Glomerular endothelial cell (primary cell): ENCODE results near the gene BANF2. TPM values are rescaled to one million over a fixed set of nuclear protein-coding genes. Genes with fewer than 3 reads are reported as not detected.
"Not testable (repeated sequence)": the region's sequence is repeated elsewhere in the genome, so short reads cannot be mapped to it uniquely, and the experiment has no call there.

Source experiments
- DNase-seq: peaks from one replicate; pipeline ENCODE4 v3.0.0-alpha.2; 2011; ENCODE audit warnings: low read depth, low spot score; ENCODE audit errors: extremely low read depth
- total RNA-seq: library from RNA; depleted of rRNA; stranded (reverse); fragments of >200 nt; gene quantifications from 2 replicates; pipeline ENCODE4 v1.2.3, GENCODE V29; 2015

BANF2 gene
- total RNA-seq, 1 donor from 2014 or later = not detected

GRCh38 chr20:17759449-17759848 is 59.7 kb downstream of the BANF2 start:
- no peak for DNase-seq

- no peak for DNase-seq
Observed at GRCh38 chr20:17761604-17762003, 61.8 kb downstream of the BANF2 start.

- DNase-seq = no peak
Observed at GRCh38 chr20:17762243-17762872, 62.6 kb downstream of the BANF2 start.

GRCh38 chr20:17762873-17763557 is 63.2 kb downstream of the BANF2 start:
- no peak for DNase-seq

GRCh38 chr20:17765017-17765416 is 65.3 kb downstream of the BANF2 start:
- no peak for DNase-seq

- no peak for DNase-seq
Observed at GRCh38 chr20:17765584-17765983, 65.8 kb downstream of the BANF2 start.

GRCh38 chr20:17766226-17766625 is 66.5 kb downstream of the BANF2 start:
- DNase-seq = no peak

GRCh38 chr20:17767624-17768023 is 67.9 kb downstream of the BANF2 start:
- no peak for DNase-seq

GRCh38 chr20:17768271-17768670 is 68.5 kb downstream of the BANF2 start:
- DNase-seq = no peak

GRCh38 chr20:17769716-17770115 is 70.0 kb downstream of the BANF2 start:
- not testable (repeated sequence) for DNase-seq

GRCh38 chr20:17771206-17772004 is 71.6 kb downstream of the BANF2 start:
- no peak for DNase-seq

GRCh38 chr20:17772005-17772343 is 72.2 kb downstream of the BANF2 start:
- no peak for DNase-seq

- DNase-seq = no peak
Observed at GRCh38 chr20:17773619-17774018, 73.9 kb downstream of the BANF2 start.

- DNase-seq = no peak
Observed at GRCh38 chr20:17775600-17775999, 75.8 kb downstream of the BANF2 start.

GRCh38 chr20:17776551-17776950 is 76.8 kb downstream of the BANF2 start:
- no peak for DNase-seq

- DNase-seq = not testable (repeated sequence)
Observed at GRCh38 chr20:17779011-17779410, 79.2 kb downstream of the BANF2 start.

- no peak for DNase-seq
Observed at GRCh38 chr20:17782768-17783167, 83.0 kb downstream of the BANF2 start.

GRCh38 chr20:17783671-17784070 is 83.9 kb downstream of the BANF2 start:
- no peak for DNase-seq

- DNase-seq = no peak
Observed at GRCh38 chr20:17785007-17785406, 85.2 kb downstream of the BANF2 start.
